HepG2 (cell line): Measurements from ENCODE around the gene NRG2. TPM values are rescaled to one million over a fixed set of nuclear protein-coding genes. Genes with fewer than 3 reads are reported as not detected.

Experiments
- ATAC-seq: fragments of 200-7000 bp; cut with Tn5 transposase; 3 replicates; pipeline ENCODE4 v1.9.1; 2020; ENCODE audit warnings: mild to moderate bottlenecking, moderate library complexity
- BruUV-seq: library from RNA; stranded (reverse); fragments of 400-500 nt; replicated peaks from 2 replicates; lab custom pipeline; 2021; lab: Mats Ljungman, UMichigan
- CTCF ChIA-PET: fragments of 300-600 bp; formaldehyde crosslinking; extraction: SDS; loops from one replicate; lab custom pipeline; 2021; ENCODE audit warnings: low total read pairs, inconsistent platforms, low intra/inter-chr PET ratio; lab: Yijun Ruan, JAX
- POLR2A ChIA-PET: fragments of 350-600 bp; sonication (Branson Sonifier 250); formaldehyde crosslinking; loops from one replicate; lab custom pipeline; 2020; ENCODE audit warnings: antibody characterized with exemption, inconsistent platforms; lab: Yijun Ruan, JAX
- DNase-seq: peaks from one replicate; pipeline ENCODE4 v3.0.0-alpha.2; 2015; ENCODE audit warnings: low spot score
- FAIRE-seq: peaks from 3 replicates; lab custom pipeline; 2011; peaks lifted over from hg19 to GRCh38; lab: Jason Lieb, UNC
- H2AFZ ChIP-seq: one replicate; pipeline ENCODE4 v1.6.1; 2011; ENCODE audit warnings: low read length, inconsistent platforms
- H3K27ac ChIP-seq: fragments of 300-600 bp; 3 replicates; pipeline ENCODE4 v1.8.0; 2011; ENCODE audit warnings: mixed run types, mild to moderate bottlenecking, mixed read lengths, low read length, inconsistent platforms; ENCODE audit not compliant: insufficient read depth; ENCODE audit errors: extremely low read length
- H3K27me3 ChIP-seq, 2 experiments: fragments of 200-600 bp in 1 of 2; 2 replicates in 1 of 2; 3 replicates in 1 of 2; pipeline versions ENCODE4 v1.6.0 to v1.8.0; 2011; ENCODE audit warnings: low read length in 2 of 2, mild to moderate bottlenecking in 2 of 2, moderate library complexity in 2 of 2, inconsistent platforms in 1 of 2; ENCODE audit not compliant: insufficient read depth in 2 of 2, control insufficient read depth in 1 of 2
- H3K36me3 ChIP-seq, 2 experiments: fragments of 200-600 bp in 1 of 2; replicated peaks in 1 of 2; 2 replicates in 1 of 2; 3 replicates in 1 of 2; pipeline versions ENCODE4 v1.5.1 to v1.8.0; 2011; ENCODE audit warnings: low read length in 2 of 2, inconsistent platforms in 1 of 2; ENCODE audit not compliant: insufficient read depth in 2 of 2, control insufficient read depth in 1 of 2
- H3K4me1 ChIP-seq: 2 replicates; pipeline ENCODE4 v1.5.1; 2012; ENCODE audit warnings: low read length, inconsistent platforms; ENCODE audit not compliant: insufficient read depth
- H3K4me2 ChIP-seq: 2 replicates; pipeline ENCODE4 v1.6.0; 2011; ENCODE audit warnings: low read depth, low read length, inconsistent platforms
- H3K4me3 ChIP-seq, 3 experiments: fragments of 200-600 bp in 1 of 3; sonication (generic), shearing (Covaris generic) in 1 of 3; replicated peaks in 1 of 3; 2 replicates each; pipeline ENCODE4 v1.5.1; 2011 to 2016; ENCODE audit warnings: low read length in 3 of 3, inconsistent platforms in 2 of 3, low read depth in 2 of 3, mild to moderate bottlenecking in 2 of 3, control low read depth in 1 of 3, mixed read lengths in 1 of 3; ENCODE audit not compliant: insufficient read depth in 1 of 3
- H3K79me2 ChIP-seq: one replicate; pipeline ENCODE4 v1.6.1; 2011; ENCODE audit warnings: low read length, inconsistent platforms; ENCODE audit not compliant: insufficient read depth
- H3K9ac ChIP-seq: 2 replicates; pipeline ENCODE4 v1.6.0; 2011; ENCODE audit warnings: mild to moderate bottlenecking, low read depth, low read length, inconsistent platforms; ENCODE audit not compliant: insufficient read depth
- H3K9me3 ChIP-seq: 2 replicates; pipeline ENCODE4 v1.5.1; 2012; ENCODE audit warnings: mild to moderate bottlenecking, low read length
- H4K20me1 ChIP-seq: 2 replicates; pipeline ENCODE4 v1.6.0; 2011; ENCODE audit warnings: inconsistent platforms, mild to moderate bottlenecking, low read length, moderate library complexity; ENCODE audit not compliant: insufficient read depth
- ASH2L ChIP-seq: fragments of 300-600, 200-600 bp; sonication (generic); IDR thresholded peaks from 2 replicates; pipeline ENCODE4 v1.7.0; 2017; ENCODE audit warnings: low read depth, mild to moderate bottlenecking, moderate library complexity, mixed read lengths, low read length; ENCODE audit not compliant: insufficient read length
- FOXK1 ChIP-seq: sonication (generic); formaldehyde crosslinking; IDR thresholded peaks from 2 replicates; pipeline ENCODE4 v1.4.0; 2020; ENCODE audit warnings: low read depth, missing genetic modification reagents, borderline replicate concordance
- NFIB ChIP-seq: sonication (generic); formaldehyde crosslinking; IDR thresholded peaks from 2 replicates; pipeline ENCODE4 v1.9.0; 2021; ENCODE audit warnings: missing genetic modification reagents, mild to moderate bottlenecking, borderline replicate concordance
- THYN1 ChIP-seq: sonication (generic); formaldehyde crosslinking; IDR thresholded peaks from 2 replicates; pipeline ENCODE4 v1.8.1; 2023; ENCODE audit warnings: low read depth, mild to moderate bottlenecking, moderate library complexity, missing genetic modification reagents, borderline replicate concordance
- ZBTB37 ChIP-seq: sonication (generic); formaldehyde crosslinking; IDR thresholded peaks from 2 replicates; pipeline ENCODE4 v1.4.0; 2020; ENCODE audit warnings: mild to moderate bottlenecking, missing genetic modification reagents
- ZFP62 ChIP-seq: sonication (generic); formaldehyde crosslinking; IDR thresholded peaks from 2 replicates; pipeline ENCODE4 v1.4.0; 2020; ENCODE audit warnings: missing genetic modification reagents
- ZNF20 ChIP-seq: sonication (generic); formaldehyde crosslinking; IDR thresholded peaks from 2 replicates; pipeline ENCODE4 v1.4.0; 2020; ENCODE audit warnings: mild to moderate bottlenecking, moderate library complexity, missing genetic modification reagents
- ZNF430 ChIP-seq: sonication (generic); formaldehyde crosslinking; IDR thresholded peaks from 2 replicates; pipeline ENCODE4 v1.9.0; 2021; ENCODE audit warnings: mild to moderate bottlenecking, missing genetic modification reagents
- ZNF674 ChIP-seq: sonication (generic); formaldehyde crosslinking; IDR thresholded peaks from 2 replicates; pipeline ENCODE4 v1.5.0; 2020; ENCODE audit warnings: low read depth, mild to moderate bottlenecking, missing genetic modification reagents
- ZNF782 ChIP-seq: sonication (generic); formaldehyde crosslinking; IDR thresholded peaks from 2 replicates; pipeline ENCODE4 v1.4.0; 2020; ENCODE audit warnings: missing genetic modification reagents, mild to moderate bottlenecking, borderline replicate concordance
- WGBS: methylation state at CpG from one replicate; pipeline ENCODE4 v1.1.6; 2017; ENCODE audit warnings: low lambda C conversion rate; 5-methylcytosine and 5-hydroxymethylcytosine counted together
- in situ Hi-C: cut with HindIII; loops from 2 replicates; pipeline ENCODE4 v1.10.0; 2017; ENCODE audit warnings: low pct_unique_long_range_greater_than_20kb; ENCODE audit not compliant: extremely low pct_ligation_motif_present
- intact Hi-C: fragments of 100-400 bp; cut with micrococcal nuclease; formaldehyde crosslinking; loops from one replicate; pipeline ENCODE4 v1.10.0; 2022; ENCODE audit not compliant: unreplicated experiment
- polyA plus RNA-seq, 8 experiments: library from polyadenylated mRNA; depleted of rRNA in 3 of 8; stranded (reverse) in 7 of 8; unstranded in 1 of 8; fragments of >200 nt; fragmentation: Illumina TruSeq in 4 of 8; extraction: Trizol in 4 of 8; gene quantifications; 2 replicates each; pipeline versions ENCODE4 v1.2.1 to v1.2.3, GENCODE V29; 2011 to 2016; ENCODE audit warnings: low read depth in 4 of 8, missing spikeins in 1 of 8, mixed read lengths in 1 of 8; ENCODE audit not compliant: insufficient read depth in 1 of 8
- total RNA-seq, 5 experiments: library from RNA; depleted of rRNA; stranded (reverse); fragments of >200 nt; fragmentation: Illumina TruSeq; extraction: Trizol; gene quantifications; 2 replicates each; pipeline ENCODE4 v1.2.3, GENCODE V29; 2016; ENCODE audit warnings: low read depth in 1 of 5

Gene NRG2
- total and polyA plus RNA-seq, 2 of the 13 experiments (the other 11 are each of a cell fraction or from before 2014, with no cell fraction given): not detected

- in situ Hi-C loops: no loop called here
- Histone ChIP-seq H3K27ac (no peak overlapping the region), H3K36me3 (no peaks in the 10 kb centered on the region), H3K79me2 (no peaks in the 10 kb centered on the region), H2AFZ (no peak overlapping the region), H3K4me2 (no peak overlapping the region), H3K9ac (no peak overlapping the region), H3K27me3 (peaks cover 2 to 25% of the 10 kb centered on the region in 2 experiments), H3K4me1 (peaks cover 11% of the 10 kb centered on the region), H3K9me3 (no peaks in the 10 kb centered on the region), H3K4me3 (no peak overlapping the region), H4K20me1 (no peaks in the 10 kb centered on the region)
- ChIA-PET POLR2A (no interaction called here), CTCF (no interaction called here)
- 93% methylated on average over 1 of the region's 1 CpG for WGBS
- no peak for FAIRE-seq
- TF ChIP-seq ZFP62 (CRISPR knock-in tag): no peak
- no peak for TF ChIP-seq ZNF20 (CRISPR knock-in tag)
- no peak for TF ChIP-seq FOXK1 (CRISPR knock-in tag)
- TF ChIP-seq ZNF674 (CRISPR knock-in tag): no peak
- TF ChIP-seq ZBTB37 (CRISPR knock-in tag): no peak
- no peak for TF ChIP-seq ZNF782
- TF ChIP-seq THYN1 (CRISPR knock-in tag): no peak
- TF ChIP-seq ASH2L: no peak
- no peak for TF ChIP-seq NFIB
- TF ChIP-seq ZNF430 (CRISPR knock-in tag): no peak
- intact Hi-C loops: no loop called here
- BruUV-seq: no TSS peak
- 0 out of 3 replicates have a peak, but pooled peaks have one; percentile 30 for ATAC-seq
- no peak for DNase-seq
Measured at GRCh38 chr5:140049205-140049604, 6.1 kb upstream of the NRG2 start.
